GM18511 (cell line): ENCODE results near the gene ATP23.

ENCODE experiments used
- ATAC-seq: cut with Tn5 transposase; IDR thresholded peaks from one replicate; pipeline ENCODE4 v1.9.1; 2021; ENCODE audit warnings: mild to moderate bottlenecking, moderate library complexity; ENCODE audit not compliant: unreplicated experiment

The ATP23 gene

GRCh38 chr12:57941165-57941894 lies at the start of gene ATP23:
Gene ATP23 (plus strand): TSS chr12:57941567. CDS start chr12:57941702, 135 bp downstream.
- peak; percentile 89 for ATAC-seq

GRCh38 chr12:57892232-57892972 lies 49.0 kb upstream of the ATP23 start:
- ATAC-seq, result no peak

- no peak for ATAC-seq
These were observed 47.7 kb upstream of the ATP23 start for GRCh38 chr12:57893431-57894353.

- no peak for ATAC-seq
These were observed 46.7 kb upstream of the ATP23 start for GRCh38 chr12:57894399-57895292.

- no peak for ATAC-seq
These were observed 45.8 kb upstream of the ATP23 start for GRCh38 chr12:57895389-57896114.

GRCh38 chr12:57896115-57896433 lies 45.3 kb upstream of the ATP23 start:
- ATAC-seq, result no peak

- no peak for ATAC-seq
These were observed 44.7 kb upstream of the ATP23 start for GRCh38 chr12:57896434-57897201.

GRCh38 chr12:57897286-57897974 lies 43.9 kb upstream of the ATP23 start:
- ATAC-seq, result no peak

- peak; percentile 26 for ATAC-seq
These were observed 42.9 kb upstream of the ATP23 start for GRCh38 chr12:57898308-57898970.

- peak; percentile 90 for ATAC-seq
These were observed 42.2 kb upstream of the ATP23 start for GRCh38 chr12:57899010-57899662.

- no peak for ATAC-seq
These were observed 38.8 kb upstream of the ATP23 start for GRCh38 chr12:57902478-57902969.

- no peak for ATAC-seq
These were observed 36.9 kb upstream of the ATP23 start for GRCh38 chr12:57904426-57904825.

- peak; percentile 97 for ATAC-seq
These were observed 36.2 kb upstream of the ATP23 start for GRCh38 chr12:57904848-57905811.

- ATAC-seq, result no peak
These were observed 35.4 kb upstream of the ATP23 start for GRCh38 chr12:57905812-57906475.

GRCh38 chr12:57906821-57907220 lies 34.5 kb upstream of the ATP23 start:
- ATAC-seq, result no peak
